ENCODE data around the gene MAP1S. TPM values are rescaled to one million over a fixed set of nuclear protein-coding genes. Genes with fewer than 3 reads are reported as not detected.

The MAP1S gene
- total and polyA plus RNA-seq, 2 of the 8 experiments (the other 6 are each of a cell fraction or from before 2014, with no cell fraction given), result 66.7 to 115 TPM

DNA sequence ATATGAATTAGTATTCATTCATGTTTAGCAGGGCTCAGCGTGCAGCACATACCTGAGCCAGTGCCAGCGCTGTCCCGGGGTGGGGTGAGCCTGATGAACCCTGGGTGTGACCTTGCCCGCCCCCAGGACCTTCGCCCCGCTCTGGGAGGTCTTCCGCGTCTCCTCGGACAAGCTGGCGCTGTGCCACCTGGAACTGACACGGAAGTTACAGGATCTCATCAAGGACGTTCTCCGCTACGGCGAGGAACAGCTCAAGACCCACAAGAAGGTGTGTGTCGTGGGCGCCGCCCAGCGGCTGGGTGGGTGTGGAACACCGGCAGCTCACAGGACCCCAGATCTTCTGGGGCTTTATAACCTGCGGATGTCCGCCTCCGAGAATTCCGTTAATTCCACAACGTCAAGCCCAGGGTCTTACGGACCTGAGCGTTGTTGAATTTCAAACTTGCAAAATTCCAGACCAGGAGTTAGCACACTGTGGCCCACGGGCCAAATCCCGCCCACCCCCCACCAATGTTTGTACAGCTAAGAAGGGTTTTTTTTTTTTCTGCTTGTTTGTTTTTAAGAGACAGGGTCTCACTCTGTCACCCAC, 47.4 kb downstream of the MAP1S start (continued):
- TF ChIP-seq SIX5 (IDR thresholded peaks at IDR 0.05; ENCODE audit: low read depth, low read length) (no peak), SIN3A (conservative IDR thresholded peaks at IDR 0.05 in 1 of 2, IDR thresholded peaks at IDR 0.05 in 1 of 2; ENCODE audit: low read depth in 1 of 2, low read length in 2 of 2) (peak; percentile 71 to 82; a peak in 1 of 4 replicates), ASH2L (IDR thresholded peaks at IDR 0.05; ENCODE audit: low read length) (no peak), CEBPB (IDR thresholded peaks at IDR 0.05; ENCODE audit: low read depth, low read length) (no peak), RNF2 (IDR thresholded peaks at IDR 0.05; ENCODE audit: borderline replicate concordance, low read depth, low read length, missing control alignments, poor library complexity, severe bottlenecking) (no peak), CHD1 (IDR thresholded peaks at IDR 0.05; ENCODE audit: low read depth, low read length) (no peak), SIRT6 (IDR thresholded peaks at IDR 0.05; ENCODE audit: low read length) (no peak), RXRA (IDR thresholded peaks at IDR 0.05; ENCODE audit: insufficient read depth, low read depth, low read length) (0 out of 2 replicates have a peak, but pooled peaks have one; percentile 38), SUZ12 (IDR thresholded peaks at IDR 0.05; ENCODE audit: low read length) (no peak), SP2 (IDR thresholded peaks at IDR 0.05; ENCODE audit: low read length) (no peak)
- TF ChIP-seq, protein P1, sequence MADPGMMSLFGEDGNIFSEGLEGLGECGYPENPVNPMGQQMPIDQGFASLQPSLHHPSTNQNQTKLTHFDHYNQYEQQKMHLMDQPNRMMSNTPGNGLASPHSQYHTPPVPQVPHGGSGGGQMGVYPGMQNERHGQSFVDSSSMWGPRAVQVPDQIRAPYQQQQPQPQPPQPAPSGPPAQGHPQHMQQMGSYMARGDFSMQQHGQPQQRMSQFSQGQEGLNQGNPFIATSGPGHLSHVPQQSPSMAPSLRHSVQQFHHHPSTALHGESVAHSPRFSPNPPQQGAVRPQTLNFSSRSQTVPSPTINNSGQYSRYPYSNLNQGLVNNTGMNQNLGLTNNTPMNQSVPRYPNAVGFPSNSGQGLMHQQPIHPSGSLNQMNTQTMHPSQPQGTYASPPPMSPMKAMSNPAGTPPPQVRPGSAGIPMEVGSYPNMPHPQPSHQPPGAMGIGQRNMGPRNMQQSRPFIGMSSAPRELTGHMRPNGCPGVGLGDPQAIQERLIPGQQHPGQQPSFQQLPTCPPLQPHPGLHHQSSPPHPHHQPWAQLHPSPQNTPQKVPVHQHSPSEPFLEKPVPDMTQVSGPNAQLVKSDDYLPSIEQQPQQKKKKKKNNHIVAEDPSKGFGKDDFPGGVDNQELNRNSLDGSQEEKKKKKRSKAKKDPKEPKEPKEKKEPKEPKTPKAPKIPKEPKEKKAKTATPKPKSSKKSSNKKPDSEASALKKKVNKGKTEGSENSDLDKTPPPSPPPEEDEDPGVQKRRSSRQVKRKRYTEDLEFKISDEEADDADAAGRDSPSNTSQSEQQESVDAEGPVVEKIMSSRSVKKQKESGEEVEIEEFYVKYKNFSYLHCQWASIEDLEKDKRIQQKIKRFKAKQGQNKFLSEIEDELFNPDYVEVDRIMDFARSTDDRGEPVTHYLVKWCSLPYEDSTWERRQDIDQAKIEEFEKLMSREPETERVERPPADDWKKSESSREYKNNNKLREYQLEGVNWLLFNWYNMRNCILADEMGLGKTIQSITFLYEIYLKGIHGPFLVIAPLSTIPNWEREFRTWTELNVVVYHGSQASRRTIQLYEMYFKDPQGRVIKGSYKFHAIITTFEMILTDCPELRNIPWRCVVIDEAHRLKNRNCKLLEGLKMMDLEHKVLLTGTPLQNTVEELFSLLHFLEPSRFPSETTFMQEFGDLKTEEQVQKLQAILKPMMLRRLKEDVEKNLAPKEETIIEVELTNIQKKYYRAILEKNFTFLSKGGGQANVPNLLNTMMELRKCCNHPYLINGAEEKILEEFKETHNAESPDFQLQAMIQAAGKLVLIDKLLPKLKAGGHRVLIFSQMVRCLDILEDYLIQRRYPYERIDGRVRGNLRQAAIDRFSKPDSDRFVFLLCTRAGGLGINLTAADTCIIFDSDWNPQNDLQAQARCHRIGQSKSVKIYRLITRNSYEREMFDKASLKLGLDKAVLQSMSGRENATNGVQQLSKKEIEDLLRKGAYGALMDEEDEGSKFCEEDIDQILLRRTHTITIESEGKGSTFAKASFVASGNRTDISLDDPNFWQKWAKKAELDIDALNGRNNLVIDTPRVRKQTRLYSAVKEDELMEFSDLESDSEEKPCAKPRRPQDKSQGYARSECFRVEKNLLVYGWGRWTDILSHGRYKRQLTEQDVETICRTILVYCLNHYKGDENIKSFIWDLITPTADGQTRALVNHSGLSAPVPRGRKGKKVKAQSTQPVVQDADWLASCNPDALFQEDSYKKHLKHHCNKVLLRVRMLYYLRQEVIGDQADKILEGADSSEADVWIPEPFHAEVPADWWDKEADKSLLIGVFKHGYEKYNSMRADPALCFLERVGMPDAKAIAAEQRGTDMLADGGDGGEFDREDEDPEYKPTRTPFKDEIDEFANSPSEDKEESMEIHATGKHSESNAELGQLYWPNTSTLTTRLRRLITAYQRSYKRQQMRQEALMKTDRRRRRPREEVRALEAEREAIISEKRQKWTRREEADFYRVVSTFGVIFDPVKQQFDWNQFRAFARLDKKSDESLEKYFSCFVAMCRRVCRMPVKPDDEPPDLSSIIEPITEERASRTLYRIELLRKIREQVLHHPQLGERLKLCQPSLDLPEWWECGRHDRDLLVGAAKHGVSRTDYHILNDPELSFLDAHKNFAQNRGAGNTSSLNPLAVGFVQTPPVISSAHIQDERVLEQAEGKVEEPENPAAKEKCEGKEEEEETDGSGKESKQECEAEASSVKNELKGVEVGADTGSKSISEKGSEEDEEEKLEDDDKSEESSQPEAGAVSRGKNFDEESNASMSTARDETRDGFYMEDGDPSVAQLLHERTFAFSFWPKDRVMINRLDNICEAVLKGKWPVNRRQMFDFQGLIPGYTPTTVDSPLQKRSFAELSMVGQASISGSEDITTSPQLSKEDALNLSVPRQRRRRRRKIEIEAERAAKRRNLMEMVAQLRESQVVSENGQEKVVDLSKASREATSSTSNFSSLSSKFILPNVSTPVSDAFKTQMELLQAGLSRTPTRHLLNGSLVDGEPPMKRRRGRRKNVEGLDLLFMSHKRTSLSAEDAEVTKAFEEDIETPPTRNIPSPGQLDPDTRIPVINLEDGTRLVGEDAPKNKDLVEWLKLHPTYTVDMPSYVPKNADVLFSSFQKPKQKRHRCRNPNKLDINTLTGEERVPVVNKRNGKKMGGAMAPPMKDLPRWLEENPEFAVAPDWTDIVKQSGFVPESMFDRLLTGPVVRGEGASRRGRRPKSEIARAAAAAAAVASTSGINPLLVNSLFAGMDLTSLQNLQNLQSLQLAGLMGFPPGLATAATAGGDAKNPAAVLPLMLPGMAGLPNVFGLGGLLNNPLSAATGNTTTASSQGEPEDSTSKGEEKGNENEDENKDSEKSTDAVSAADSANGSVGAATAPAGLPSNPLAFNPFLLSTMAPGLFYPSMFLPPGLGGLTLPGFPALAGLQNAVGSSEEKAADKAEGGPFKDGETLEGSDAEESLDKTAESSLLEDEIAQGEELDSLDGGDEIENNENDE (IDR thresholded peaks at IDR 0.05; ENCODE audit: insufficient replicate concordance, low read length), result no peak
